HUES6 (cell line): ENCODE data around the gene PLXND1.

Experiments used
- H3K27ac ChIP-seq: 2 replicates; pipeline ENCODE4 v1.7.0; 2013; ENCODE audit warnings: low read depth, mild to moderate bottlenecking, low read length, inconsistent platforms
- H3K27me3 ChIP-seq: 2 replicates; pipeline ENCODE4 v1.6.1; 2013; ENCODE audit warnings: low read length; ENCODE audit not compliant: control insufficient read depth, insufficient read depth
- H3K36me3 ChIP-seq: 2 replicates; pipeline ENCODE4 v1.6.1; 2013; ENCODE audit warnings: low read length; ENCODE audit not compliant: control insufficient read depth, insufficient read depth
- H3K4me1 ChIP-seq: 2 replicates; pipeline ENCODE4 v1.6.1; 2013; ENCODE audit warnings: low read length; ENCODE audit not compliant: control insufficient read depth, insufficient read depth
- H3K4me3 ChIP-seq: 2 replicates; pipeline ENCODE4 v1.5.1; 2013; ENCODE audit warnings: low read depth, low read length
- H3K9ac ChIP-seq: one replicate; pipeline ENCODE4 v1.6.1; 2013; ENCODE audit warnings: mild to moderate bottlenecking, low read length
- H3K9me3 ChIP-seq: 2 replicates; pipeline ENCODE4 v1.6.1; 2013; ENCODE audit warnings: low read depth, low read length; ENCODE audit not compliant: control insufficient read depth, insufficient read depth

Gene PLXND1

DNA sequence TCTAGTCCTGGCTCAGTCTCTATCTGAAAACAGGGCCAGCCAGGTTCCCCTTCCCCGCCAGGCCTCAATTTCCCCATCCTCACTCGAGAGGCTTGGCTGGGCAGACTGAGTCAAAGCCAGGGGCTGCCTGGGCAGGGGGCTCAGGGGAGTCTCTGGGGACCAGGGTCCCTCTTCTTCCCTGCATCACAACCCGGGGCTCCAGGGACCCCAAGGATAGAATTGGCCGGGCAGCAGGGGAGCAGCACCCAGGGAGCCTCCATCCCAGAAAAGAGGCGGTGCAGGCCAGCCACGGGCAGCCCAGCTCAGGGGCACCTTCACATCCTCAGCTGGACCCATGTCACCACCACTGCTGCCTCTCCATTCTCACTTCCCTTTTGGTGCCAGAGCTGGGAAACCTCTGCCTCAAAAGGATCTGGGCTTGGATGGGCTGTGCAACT is 13.3 kb upstream of the PLXND1 start:
- no peak overlapping the region for H3K9ac ChIP-seq
- H3K27ac ChIP-seq, result no peak overlapping the region
- H3K4me3 ChIP-seq, result no peak overlapping the region
- no peaks in the 10 kb centered on the region for H3K36me3 ChIP-seq
- no peaks in the 10 kb centered on the region for H3K27me3 ChIP-seq
- H3K9me3 ChIP-seq, result no peaks in the 10 kb centered on the region
- H3K4me1 ChIP-seq, result peaks cover 26% of the 10 kb centered on the region; the same call in 1 of the 2 replicates

DNA sequence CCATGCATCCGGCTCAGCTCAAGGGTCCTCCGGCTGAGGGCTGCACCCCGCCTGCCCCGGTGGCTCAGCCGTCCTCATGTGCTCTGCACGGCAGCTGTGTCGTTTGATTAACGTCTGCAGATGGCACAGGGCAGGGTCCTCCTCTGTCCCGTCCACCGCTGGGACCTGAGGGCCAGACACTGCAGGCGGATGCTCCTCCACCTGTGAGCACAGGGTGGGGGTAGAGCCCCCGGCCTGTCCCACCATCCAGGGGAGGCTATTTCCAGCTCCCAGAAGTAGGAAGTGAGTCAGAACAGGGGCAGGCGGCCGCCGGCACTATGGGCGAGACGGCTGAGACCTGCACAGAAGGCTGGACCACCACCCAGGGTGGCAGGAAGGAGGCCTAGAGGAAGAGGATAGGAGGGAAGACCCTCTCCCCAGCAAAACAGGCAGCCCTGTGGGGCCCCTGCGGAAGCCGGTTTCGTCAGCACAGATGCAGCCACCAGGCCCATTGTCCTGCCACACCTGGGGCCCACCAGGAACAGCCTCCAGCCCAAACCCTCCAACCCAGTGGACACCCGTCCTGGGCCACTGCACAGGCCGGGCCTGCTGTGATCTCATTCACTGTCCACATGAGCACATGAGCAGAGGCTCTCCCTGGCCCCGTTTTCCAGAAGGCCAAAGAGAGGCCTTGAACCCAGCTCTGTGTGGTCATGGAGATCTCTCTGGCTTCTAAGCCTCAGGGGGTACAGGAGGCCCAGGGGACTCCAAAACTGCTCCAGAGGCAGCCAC is 12.6 kb upstream of the PLXND1 start:
- Histone ChIP-seq H3K4me1 (peaks cover 26% of the 10 kb centered on the region; the same call in 1 of the 2 replicates), H3K27me3 (no peaks in the 10 kb centered on the region), H3K9me3 (no peaks in the 10 kb centered on the region), H3K27ac (no peak overlapping the region), H3K9ac (no peak overlapping the region), H3K36me3 (no peaks in the 10 kb centered on the region), H3K4me3 (no peak overlapping the region)

GRCh38 chr3:129618186-129618820 is 11.8 kb upstream of the PLXND1 start:
- Histone ChIP-seq H3K36me3 (no peaks in the 10 kb centered on the region), H3K27me3 (no peaks in the 10 kb centered on the region), H3K9me3 (no peaks in the 10 kb centered on the region), H3K9ac (no peak overlapping the region), H3K4me3 (no peak overlapping the region), H3K27ac (no peak overlapping the region), H3K4me1 (peaks cover 23% of the 10 kb centered on the region; the same call in 1 of the 2 replicates)

GRCh38 chr3:129617381-129618185 is 11.1 kb upstream of the PLXND1 start:
- no peaks in the 10 kb centered on the region for H3K36me3 ChIP-seq
- H3K4me3 ChIP-seq, result no peak overlapping the region
- no peak overlapping the region for H3K27ac ChIP-seq
- no peak overlapping the region for H3K9ac ChIP-seq
- H3K27me3 ChIP-seq, result no peaks in the 10 kb centered on the region
- H3K4me1 ChIP-seq, result peaks cover 24% of the 10 kb centered on the region; the same call in 1 of the 2 replicates
- H3K9me3 ChIP-seq, result no peaks in the 10 kb centered on the region

DNA sequence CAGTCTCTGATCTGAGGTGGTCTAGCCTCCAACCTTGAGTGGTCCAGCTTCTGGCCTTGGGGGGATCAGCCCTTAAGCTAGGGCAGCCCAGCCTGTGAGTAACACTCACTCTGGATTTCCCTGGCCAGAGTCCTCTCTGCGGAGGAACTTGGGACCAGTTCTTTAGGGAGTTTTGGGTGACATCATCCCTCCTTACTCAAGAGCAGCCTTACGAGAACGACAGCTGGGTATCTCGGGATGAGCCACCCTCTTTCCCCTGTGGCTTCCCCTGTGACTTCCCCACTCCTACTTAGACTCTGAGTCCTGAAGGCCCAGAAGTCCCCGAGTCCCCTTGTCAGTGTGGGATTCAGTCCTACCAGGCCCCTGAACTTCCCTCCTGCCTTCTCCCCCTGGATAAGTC is 10.2 kb upstream of the PLXND1 start:
- Histone ChIP-seq H3K27me3 (no peaks in the 10 kb centered on the region), H3K27ac (no peak overlapping the region), H3K9ac (no peak overlapping the region), H3K36me3 (no peaks in the 10 kb centered on the region), H3K4me1 (peaks cover 27% of the 10 kb centered on the region), H3K4me3 (no peak overlapping the region), H3K9me3 (no peaks in the 10 kb centered on the region)

GRCh38 chr3:129616291-129616690 is 9.8 kb upstream of the PLXND1 start:
- no peaks in the 10 kb centered on the region for H3K36me3 ChIP-seq
- H3K4me1 ChIP-seq, result peaks cover 31% of the 10 kb centered on the region
- no peak overlapping the region for H3K27ac ChIP-seq
- no peaks in the 10 kb centered on the region for H3K9me3 ChIP-seq
- no peak overlapping the region for H3K9ac ChIP-seq
- H3K27me3 ChIP-seq, result no peaks in the 10 kb centered on the region
- no peak overlapping the region for H3K4me3 ChIP-seq

DNA sequence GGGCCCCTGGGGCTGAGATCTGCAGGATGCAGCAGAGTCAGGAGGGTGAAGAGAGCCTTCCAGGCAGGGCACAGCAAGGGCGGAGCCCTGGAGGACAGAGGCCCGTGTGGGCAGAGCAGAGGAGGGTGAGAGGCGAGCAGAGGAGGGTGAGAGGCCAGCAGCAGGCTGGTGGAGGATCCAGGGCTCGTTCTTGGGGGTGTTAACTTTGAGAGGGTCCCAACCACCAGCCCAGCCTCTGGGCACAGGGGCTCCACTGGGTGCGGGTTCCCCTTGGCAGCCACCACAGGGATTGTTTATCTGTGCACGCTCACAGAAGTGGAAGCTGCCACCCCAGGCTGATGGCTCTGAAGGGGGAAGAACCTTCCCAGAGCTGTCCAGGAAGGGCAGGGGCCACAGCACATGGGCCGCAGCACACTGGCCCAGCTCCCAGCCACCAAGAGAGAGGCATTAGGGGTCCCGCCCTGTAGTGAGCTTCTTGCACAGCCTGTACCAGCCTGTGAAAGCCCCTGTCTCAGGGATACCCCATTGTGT is 9.3 kb upstream of the PLXND1 start:
- Histone ChIP-seq H3K27ac (no peak overlapping the region), H3K4me3 (no peak overlapping the region), H3K27me3 (no peaks in the 10 kb centered on the region), H3K36me3 (no peaks in the 10 kb centered on the region), H3K4me1 (peaks cover 32% of the 10 kb centered on the region), H3K9me3 (no peaks in the 10 kb centered on the region), H3K9ac (no peak overlapping the region)

DNA sequence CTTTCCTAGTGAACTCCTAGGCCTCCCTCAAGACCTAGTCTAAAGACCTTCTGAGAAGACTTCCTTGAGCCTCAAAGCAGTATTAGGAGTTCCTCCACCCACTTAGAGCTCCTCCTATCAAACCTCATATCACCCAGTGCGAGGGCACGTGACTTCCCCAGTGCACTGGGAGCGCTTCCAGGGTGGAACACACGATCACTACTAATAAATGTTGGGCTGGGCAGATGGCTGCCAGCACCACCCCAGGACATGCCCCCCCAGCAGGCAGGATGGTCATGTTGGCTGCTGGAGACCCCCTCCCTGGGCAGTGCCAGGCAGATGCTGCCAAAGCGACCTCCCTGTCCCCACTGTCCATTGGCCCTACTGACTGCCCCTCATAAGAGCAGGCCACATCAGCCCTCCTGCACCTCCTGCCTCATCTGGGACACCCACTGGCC is 8.5 kb upstream of the PLXND1 start:
- Histone ChIP-seq H3K9ac (no peak overlapping the region), H3K27me3 (no peaks in the 10 kb centered on the region), H3K36me3 (no peaks in the 10 kb centered on the region), H3K9me3 (no peaks in the 10 kb centered on the region), H3K4me1 (peaks cover 37% of the 10 kb centered on the region), H3K27ac (no peak overlapping the region), H3K4me3 (no peak overlapping the region)

DNA sequence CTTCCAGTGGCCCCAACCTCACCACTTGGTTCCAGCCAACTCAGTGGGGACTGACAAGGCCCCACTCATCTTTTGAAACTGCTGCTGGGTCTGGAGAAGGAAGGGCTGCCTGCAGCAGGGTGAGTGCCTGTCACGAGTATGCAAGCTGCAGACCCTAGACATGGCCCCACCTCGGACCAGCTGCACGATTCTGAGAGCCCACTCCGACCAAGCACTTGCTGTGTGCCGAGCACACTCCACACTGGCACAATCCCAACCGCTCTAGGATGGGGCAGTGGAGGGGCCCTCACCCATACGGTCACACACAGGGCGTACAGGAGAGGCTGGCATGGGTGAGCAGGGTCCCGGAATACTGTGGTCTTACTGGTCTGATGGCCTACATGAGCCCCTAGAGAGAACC is 8.0 kb upstream of the PLXND1 start:
- Histone ChIP-seq H3K27ac (no peak overlapping the region), H3K9me3 (no peaks in the 10 kb centered on the region), H3K27me3 (no peaks in the 10 kb centered on the region), H3K9ac (no peak overlapping the region), H3K4me1 (peaks cover 41% of the 10 kb centered on the region), H3K36me3 (no peaks in the 10 kb centered on the region), H3K4me3 (no peak overlapping the region)

DNA sequence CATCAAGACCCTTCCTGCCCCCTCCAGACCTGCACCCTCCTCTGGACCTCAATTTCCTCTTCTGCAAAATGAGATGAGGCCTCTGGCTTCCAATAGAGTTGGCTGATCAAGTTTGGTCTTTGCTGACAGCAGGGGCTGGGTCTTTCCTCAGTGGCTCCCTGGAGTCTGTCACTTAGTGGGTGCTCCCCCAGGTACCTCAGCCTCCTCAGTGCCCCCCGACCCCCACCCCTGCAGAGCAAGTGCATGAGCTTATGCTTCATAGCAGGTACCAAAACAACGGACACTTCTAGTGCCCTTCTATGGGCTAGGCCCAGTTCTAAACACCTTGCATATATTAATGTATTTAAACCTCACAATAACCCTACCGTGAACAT is 6.9 kb upstream of the PLXND1 start:
- Histone ChIP-seq H3K9me3 (no peaks in the 10 kb centered on the region), H3K27ac (no peak overlapping the region), H3K36me3 (no peaks in the 10 kb centered on the region), H3K27me3 (no peaks in the 10 kb centered on the region), H3K4me1 (peaks cover 38% of the 10 kb centered on the region), H3K4me3 (no peak overlapping the region), H3K9ac (peak overlapping the region; percentile 77)
